GM13976 (cell line): Measurements from ENCODE around the gene ADCY2.

Source experiments
- DNase-seq: peaks from one replicate; pipeline ENCODE4 v3.0.0; 2012; ENCODE audit warnings: low spot score
- in situ Hi-C: fragments of 300-500 bp; cut with MboI; formaldehyde crosslinking; loops from one replicate; pipeline ENCODE4 v1.12.0; 2022; ENCODE audit warnings: low sequenced_read_pairs, mixed read lengths, inconsistent platforms; ENCODE audit not compliant: unreplicated experiment
- TF ChIP-seq, protein P1 (sequence below): IDR thresholded peaks from 2 replicates; pipeline ENCODE4 v1.5.1; 2012; ENCODE audit warnings: borderline replicate concordance, mild to moderate bottlenecking; ENCODE audit not compliant: insufficient read depth; ENCODE audit errors: extremely low read depth, missing control alignments, control extremely low read depth

The ADCY2 gene

DNA sequence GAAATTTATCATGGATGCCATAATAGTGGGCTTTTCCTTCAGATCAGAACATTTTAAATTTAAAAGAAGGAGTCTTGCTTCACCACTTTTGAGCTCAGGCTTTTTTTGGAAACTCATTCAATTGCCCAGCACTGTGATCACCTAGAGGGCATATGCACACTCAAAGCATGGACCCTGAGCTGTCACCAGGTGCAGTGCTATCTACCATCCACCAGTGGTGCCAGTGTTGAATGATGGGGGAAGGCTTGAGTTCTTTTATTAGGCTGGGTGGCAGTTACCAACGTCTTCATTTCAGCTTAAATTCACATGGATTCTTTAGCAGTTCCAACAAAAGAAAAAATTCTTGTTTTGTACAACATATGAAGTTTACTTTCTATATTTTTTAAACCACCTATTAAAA lies 290.9 kb downstream of the ADCY2 start:
- TF ChIP-seq, protein P1, sequence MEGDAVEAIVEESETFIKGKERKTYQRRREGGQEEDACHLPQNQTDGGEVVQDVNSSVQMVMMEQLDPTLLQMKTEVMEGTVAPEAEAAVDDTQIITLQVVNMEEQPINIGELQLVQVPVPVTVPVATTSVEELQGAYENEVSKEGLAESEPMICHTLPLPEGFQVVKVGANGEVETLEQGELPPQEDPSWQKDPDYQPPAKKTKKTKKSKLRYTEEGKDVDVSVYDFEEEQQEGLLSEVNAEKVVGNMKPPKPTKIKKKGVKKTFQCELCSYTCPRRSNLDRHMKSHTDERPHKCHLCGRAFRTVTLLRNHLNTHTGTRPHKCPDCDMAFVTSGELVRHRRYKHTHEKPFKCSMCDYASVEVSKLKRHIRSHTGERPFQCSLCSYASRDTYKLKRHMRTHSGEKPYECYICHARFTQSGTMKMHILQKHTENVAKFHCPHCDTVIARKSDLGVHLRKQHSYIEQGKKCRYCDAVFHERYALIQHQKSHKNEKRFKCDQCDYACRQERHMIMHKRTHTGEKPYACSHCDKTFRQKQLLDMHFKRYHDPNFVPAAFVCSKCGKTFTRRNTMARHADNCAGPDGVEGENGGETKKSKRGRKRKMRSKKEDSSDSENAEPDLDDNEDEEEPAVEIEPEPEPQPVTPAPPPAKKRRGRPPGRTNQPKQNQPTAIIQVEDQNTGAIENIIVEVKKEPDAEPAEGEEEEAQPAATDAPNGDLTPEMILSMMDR = no peak
- in situ Hi-C loops = no loop called here
- DNase-seq = no peak

DNA sequence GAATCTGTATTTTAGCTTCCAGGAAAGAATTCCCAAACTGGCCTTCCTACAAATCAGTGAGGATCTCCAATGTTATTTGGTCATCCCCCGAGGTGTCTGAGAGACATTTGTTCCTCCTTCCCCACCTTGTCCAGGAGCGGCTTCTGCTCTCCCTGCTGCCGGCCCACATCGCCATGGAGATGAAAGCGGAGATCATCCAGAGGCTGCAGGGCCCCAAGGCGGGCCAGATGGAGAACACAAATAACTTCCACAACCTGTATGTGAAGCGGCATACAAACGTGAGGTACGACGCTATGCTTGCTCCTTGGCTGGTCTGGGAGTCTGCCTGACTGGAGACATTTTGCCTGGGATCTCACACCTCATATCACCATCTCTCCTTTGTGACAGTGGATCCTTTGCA lies 294.6 kb downstream of the ADCY2 start:
- no peak for DNase-seq
- in situ Hi-C loops = no loop called here
- TF ChIP-seq, protein P1 = no peak

DNA sequence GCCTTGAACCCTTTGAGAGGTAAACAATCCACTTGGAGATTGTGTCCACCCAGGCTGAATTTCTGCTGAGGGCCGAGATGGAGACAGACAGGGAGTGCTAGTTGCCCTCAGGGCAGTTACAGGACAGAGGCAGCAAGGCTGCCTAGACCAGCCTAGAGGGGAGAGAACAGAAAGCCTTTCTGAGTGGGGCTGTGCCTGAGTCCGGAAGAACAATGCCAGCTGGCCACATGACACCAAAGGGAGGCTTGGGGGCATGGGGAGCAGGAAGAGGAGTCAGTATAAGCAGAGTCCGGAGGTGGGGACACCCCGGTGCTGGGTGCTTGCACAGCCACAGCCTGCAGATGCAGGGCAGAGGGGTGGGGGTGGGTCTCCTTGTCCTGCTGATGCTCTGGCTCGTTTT lies 309.3 kb downstream of the ADCY2 start:
- in situ Hi-C loops = no loop called here
- no peak for DNase-seq
- TF ChIP-seq, protein P1 = no peak

DNA sequence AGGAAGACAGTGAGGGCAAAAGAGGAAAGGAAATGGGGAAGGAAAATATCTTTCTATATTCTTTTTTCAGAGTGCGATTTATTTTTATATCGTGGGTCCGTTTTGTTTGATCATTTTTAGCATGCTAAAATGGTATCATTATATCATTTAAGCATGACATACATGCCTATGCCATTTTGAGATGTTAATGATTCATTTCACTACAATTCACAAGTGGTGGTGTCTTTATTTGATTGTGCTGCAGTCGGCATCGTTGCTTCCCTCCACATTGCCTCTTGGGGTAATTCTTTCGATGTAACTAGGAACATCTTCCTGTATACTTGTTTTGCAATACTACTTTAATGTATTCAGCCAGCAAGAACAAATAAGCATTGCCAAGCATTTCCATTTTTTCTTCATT lies 309.8 kb downstream of the ADCY2 start:
- in situ Hi-C loops = no loop called here
- no peak for DNase-seq
- TF ChIP-seq, protein P1 = no peak

DNA sequence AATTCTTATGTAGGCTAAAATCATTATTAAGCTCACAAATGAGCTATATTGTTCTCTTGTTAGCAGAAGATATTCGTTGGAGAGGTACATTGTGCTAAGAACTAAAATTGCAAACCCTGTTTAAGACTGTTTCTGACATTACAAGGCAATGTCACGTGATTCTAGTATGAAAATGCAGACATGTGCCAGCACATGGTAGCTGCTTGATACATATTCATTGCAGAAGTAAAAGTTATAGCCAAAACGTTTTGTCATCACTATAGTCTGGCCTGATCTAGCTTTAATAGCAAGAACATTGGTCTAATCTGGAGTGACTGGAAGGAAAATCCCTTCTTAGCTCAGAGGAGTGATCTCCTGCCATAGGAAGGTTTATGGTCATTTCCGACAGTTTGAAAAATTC lies 310.3 kb downstream of the ADCY2 start:
- TF ChIP-seq, protein P1 = no peak

DNA sequence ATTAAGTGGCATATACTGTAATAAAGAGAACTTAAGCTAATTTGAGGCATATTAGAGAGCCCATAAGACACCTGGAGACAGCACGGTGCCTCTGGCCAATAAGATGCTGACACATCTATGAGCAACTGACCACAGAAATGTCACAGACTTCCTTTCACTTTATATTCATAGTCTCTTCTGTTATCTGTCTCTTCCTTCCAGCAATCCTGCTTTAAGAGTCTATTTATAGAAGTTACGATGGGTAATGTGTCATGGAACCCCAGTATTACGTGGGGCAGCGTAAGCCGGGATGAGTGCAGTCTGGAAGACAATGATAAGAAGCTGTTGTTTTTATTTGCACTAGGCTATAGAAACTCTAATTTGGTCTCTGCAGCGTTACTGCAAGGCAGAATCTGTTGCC lies 318.2 kb downstream of the ADCY2 start:
- TF ChIP-seq, protein P1 = no peak
- in situ Hi-C loops = no loop called here
- DNase-seq = no peak

More for the DNA sequence above, 310.3 kb downstream of the ADCY2 start:
- in situ Hi-C loops = no loop called here
- no peak for DNase-seq

DNA sequence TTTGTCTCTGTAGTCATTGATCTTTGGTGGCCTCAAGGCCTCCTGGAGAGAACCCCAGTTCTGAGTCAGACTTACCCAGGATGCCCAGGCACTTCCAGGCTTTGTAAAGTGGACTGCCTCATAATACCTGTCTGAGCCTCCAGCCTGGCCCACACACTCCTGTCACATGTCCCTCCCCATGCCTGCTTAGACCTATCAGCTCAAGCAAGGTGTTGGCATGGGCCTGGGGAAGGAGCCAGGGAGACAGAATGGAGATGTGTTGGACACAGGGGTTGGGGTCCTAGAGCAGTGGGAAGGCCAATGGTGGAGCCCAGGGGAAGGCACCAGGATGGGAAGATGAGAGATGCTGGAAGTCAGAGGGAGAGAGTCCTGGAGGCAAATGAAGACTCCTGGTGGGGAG lies 318.8 kb downstream of the ADCY2 start:
- TF ChIP-seq, protein P1 = no peak
- in situ Hi-C loops = no loop called here
- no peak for DNase-seq
